Activated CD8-positive, alpha-beta memory T cell treated with anti-CD3 and anti-CD28 coated beads, Interleukin-2, amount 50 U/mL, for 1 hour (primary cell): Measurements from ENCODE around the gene INPP4B.

Experiments
- DNase-seq: peaks from one replicate; pipeline ENCODE4 v3.0.0-alpha.2; 2020; ENCODE audit errors: extremely low read depth

Gene INPP4B

DNA sequence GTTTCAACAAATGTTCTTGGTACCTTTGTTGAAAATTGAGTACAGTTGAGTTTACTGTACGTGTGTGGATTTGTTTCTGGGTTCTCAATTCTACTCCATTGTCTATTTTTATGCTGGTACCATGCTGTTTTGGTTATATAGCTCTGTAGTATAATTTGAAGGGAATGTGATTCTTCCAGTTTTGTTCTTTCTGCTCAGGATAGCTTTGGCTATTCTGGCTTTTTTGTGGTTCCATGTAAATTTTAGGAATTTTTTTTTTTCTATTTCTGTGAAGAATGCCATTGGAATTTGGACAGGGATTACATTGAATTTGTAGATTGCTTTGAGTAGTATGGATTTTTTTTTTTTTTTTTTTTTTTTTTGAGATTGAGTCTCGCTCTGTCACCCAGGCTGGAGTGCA, 836.4 kb downstream of the INPP4B start:
- no peak for DNase-seq

DNA sequence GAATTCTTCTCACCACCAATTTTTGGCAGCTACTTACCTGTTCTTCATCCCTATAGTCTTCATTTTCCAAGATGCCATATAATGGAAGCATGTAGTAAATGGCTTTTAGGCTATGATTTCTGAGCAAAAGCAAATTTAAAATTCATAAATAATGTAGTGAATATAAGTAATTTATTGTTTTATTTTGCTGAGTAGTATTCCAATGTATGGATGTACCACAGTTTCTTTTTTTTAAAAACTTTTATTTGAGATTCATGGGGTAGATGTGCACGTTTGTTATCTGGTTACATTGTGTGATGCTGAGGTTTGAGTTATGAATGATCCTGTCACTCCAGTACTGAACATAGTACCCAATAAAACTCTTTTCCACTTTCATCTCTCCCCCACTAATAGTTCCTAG, 840.6 kb downstream of the INPP4B start:
- no peak for DNase-seq

- no peak for DNase-seq
Observed at GRCh38 chr4:141999446-142000143, 846.5 kb downstream of the INPP4B start.

GRCh38 chr4:141995056-141995455, 851.0 kb downstream of the INPP4B start:
- DNase-seq, result no peak

DNA sequence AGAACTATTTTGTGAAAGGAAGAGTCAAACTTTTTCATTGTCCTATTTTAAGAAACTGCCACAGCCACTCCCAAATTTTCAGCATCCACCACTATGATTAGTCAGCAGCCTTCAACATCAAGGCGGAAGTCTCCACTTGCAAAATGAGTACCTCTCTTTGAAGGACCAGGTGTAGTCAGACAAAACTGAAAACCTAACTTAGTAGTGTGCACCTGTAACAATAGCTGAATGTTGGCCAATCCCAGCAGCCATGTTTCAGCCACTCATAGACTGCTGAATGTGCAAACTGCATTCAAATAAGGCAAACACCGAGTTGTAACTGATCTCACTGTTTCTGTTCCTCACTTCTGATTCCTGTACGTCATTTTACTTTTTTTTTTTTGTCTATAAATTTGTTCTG, 868.7 kb downstream of the INPP4B start:
- DNase-seq, result no peak
